H9 (cell line): ENCODE measurements around the gene EPHB3. TPM values are rescaled to one million over a fixed set of nuclear protein-coding genes. Genes with fewer than 3 reads are reported as not detected.

Experiments used
- DNase-seq: peaks from one replicate; pipeline ENCODE4 v3.0.0-alpha.2; 2017
- H2AFZ ChIP-seq: one replicate; pipeline ENCODE4 v1.6.1; 2013; ENCODE audit warnings: mild to moderate bottlenecking, low read length, control low read depth, moderate library complexity
- H2AK5ac ChIP-seq: 2 replicates; pipeline ENCODE4 v1.6.1; 2013; ENCODE audit warnings: low read length, control low read depth, mixed read lengths; ENCODE audit not compliant: insufficient read length
- H2BK120ac ChIP-seq: one replicate; pipeline ENCODE4 v1.6.1; 2013; ENCODE audit warnings: low read depth, mild to moderate bottlenecking, low read length, control low read depth, inconsistent platforms; ENCODE audit not compliant: poor library complexity, severe bottlenecking
- H2BK12ac ChIP-seq: 2 replicates; pipeline ENCODE4 v1.6.1; 2013; ENCODE audit warnings: low read length, control low read depth, mixed read lengths, low read depth; ENCODE audit not compliant: insufficient read length
- H2BK15ac ChIP-seq: 2 replicates; pipeline ENCODE4 v1.6.1; 2013; ENCODE audit warnings: low read depth, low read length, control low read depth
- H2BK20ac ChIP-seq: one replicate; pipeline ENCODE4 v1.6.1; 2013; ENCODE audit warnings: low read depth, mild to moderate bottlenecking, low read length, control low read depth, inconsistent platforms; ENCODE audit not compliant: poor library complexity, severe bottlenecking
- H2BK5ac ChIP-seq: 2 replicates; pipeline ENCODE4 v1.6.1; 2013; ENCODE audit warnings: low read length, control low read depth, mixed read lengths; ENCODE audit not compliant: insufficient read length
- H3K14ac ChIP-seq: 2 replicates; pipeline ENCODE4 v1.6.1; 2013; ENCODE audit warnings: low read length, control low read depth; ENCODE audit not compliant: insufficient read depth
- H3K18ac ChIP-seq: 2 replicates; pipeline ENCODE4 v1.6.1; 2013; ENCODE audit warnings: low read depth, mild to moderate bottlenecking, mixed read lengths, low read length, control low read depth; ENCODE audit not compliant: insufficient read length
- H3K23ac ChIP-seq: 2 replicates; pipeline ENCODE4 v1.6.1; 2013; ENCODE audit warnings: low read length, control low read depth, mixed read lengths, low read depth; ENCODE audit not compliant: insufficient read length
- H3K23me2 ChIP-seq: 2 replicates; pipeline ENCODE4 v1.6.1; 2013; ENCODE audit warnings: low read depth, mild to moderate bottlenecking, mixed read lengths, low read length, control low read depth; ENCODE audit not compliant: insufficient read length, poor library complexity, severe bottlenecking
- H3K27ac ChIP-seq: 2 replicates; pipeline ENCODE4 v1.5.1; 2013; ENCODE audit warnings: low read length, control low read depth, mixed read lengths, low read depth; ENCODE audit not compliant: insufficient read length
- H3K27me3 ChIP-seq: 2 replicates; pipeline ENCODE4 v1.6.1; 2013; ENCODE audit warnings: low read length, control low read depth, inconsistent platforms; ENCODE audit not compliant: insufficient read depth
- H3K4ac ChIP-seq: 2 replicates; pipeline ENCODE4 v1.6.1; 2013; ENCODE audit warnings: low read depth, mild to moderate bottlenecking, control low read depth, inconsistent platforms, low read length, moderate library complexity
- H3K4me1 ChIP-seq: 2 replicates; pipeline ENCODE4 v1.6.1; 2013; ENCODE audit warnings: low read length, control low read depth, inconsistent platforms; ENCODE audit not compliant: insufficient read depth
- H3K4me2 ChIP-seq: 2 replicates; pipeline ENCODE4 v1.6.1; 2013; ENCODE audit warnings: low read length, control low read depth, mixed read lengths; ENCODE audit not compliant: insufficient read length, insufficient read depth
- H3K56ac ChIP-seq: 2 replicates; pipeline ENCODE4 v1.6.1; 2013; ENCODE audit warnings: low read depth, mild to moderate bottlenecking, mixed read lengths, low read length, control low read depth; ENCODE audit not compliant: insufficient read length
- H3K79me1 ChIP-seq: 2 replicates; pipeline ENCODE4 v1.6.1; 2013; ENCODE audit warnings: low read depth, mild to moderate bottlenecking, moderate library complexity, low read length, control low read depth, inconsistent platforms; ENCODE audit not compliant: insufficient read depth, poor library complexity, severe bottlenecking
- H3K79me2 ChIP-seq: 2 replicates; pipeline ENCODE4 v1.6.1; 2013; ENCODE audit warnings: low read length, control low read depth, inconsistent platforms; ENCODE audit not compliant: insufficient read depth
- H3K9ac ChIP-seq: 2 replicates; pipeline ENCODE4 v1.6.1; 2013; ENCODE audit warnings: low read length, control low read depth, mixed read lengths; ENCODE audit not compliant: insufficient read length; ENCODE audit errors: extremely low read depth
- H3K9me3 ChIP-seq: one replicate; pipeline ENCODE4 v1.6.1; 2013; ENCODE audit warnings: low read depth, low read length, inconsistent platforms; ENCODE audit not compliant: control insufficient read depth
- H3T11ph ChIP-seq: one replicate; pipeline ENCODE4 v1.6.1; 2013; ENCODE audit warnings: mild to moderate bottlenecking, low read length, control low read depth, inconsistent platforms
- H4K20me1 ChIP-seq: one replicate; pipeline ENCODE4 v1.6.1; 2013; ENCODE audit not compliant: control insufficient read depth, insufficient read length, insufficient read depth
- H4K5ac ChIP-seq: 2 replicates; pipeline ENCODE4 v1.6.1; 2013; ENCODE audit warnings: low read depth, mild to moderate bottlenecking, mixed read lengths, low read length, control low read depth; ENCODE audit not compliant: insufficient read length
- H4K8ac ChIP-seq: replicated peaks from 2 replicates; pipeline ENCODE4 v1.6.1; 2013; ENCODE audit warnings: low read length, control low read depth, mixed read lengths, low read depth; ENCODE audit not compliant: insufficient read length
- H4K91ac ChIP-seq: 2 replicates; pipeline ENCODE4 v1.6.1; 2013; ENCODE audit warnings: low read depth, mild to moderate bottlenecking, moderate library complexity, mixed read lengths, low read length, control low read depth; ENCODE audit not compliant: insufficient read length
- H3K27ac Mint-ChIP-seq, 3 experiments: 2 replicates in 2 of 3; 3 replicates in 1 of 3; pipeline ENCODE4 v1.8.0; 2020 to 2021; ENCODE audit warnings: mixed read lengths in 3 of 3, mild to moderate bottlenecking in 1 of 3, moderate library complexity in 1 of 3
- H3K27me3 Mint-ChIP-seq: 2 replicates; pipeline ENCODE4 v1.8.0; 2021; ENCODE audit warnings: low read depth, mild to moderate bottlenecking, moderate library complexity, mixed read lengths
- H3K36me3 Mint-ChIP-seq, 3 experiments: 2 replicates in 2 of 3; 3 replicates in 1 of 3; pipeline ENCODE4 v1.8.0; 2020 to 2021; ENCODE audit warnings: low read depth in 3 of 3, mixed read lengths in 3 of 3; ENCODE audit not compliant: insufficient read depth in 1 of 3
- H3K4me1 Mint-ChIP-seq, 2 experiments: 2 replicates each; pipeline ENCODE4 v1.8.0; 2020; ENCODE audit warnings: mixed read lengths in 2 of 2
- H3K4me3 Mint-ChIP-seq, 2 experiments: 2 replicates in 1 of 2; 3 replicates in 1 of 2; pipeline ENCODE4 v1.8.0; 2020 to 2021; ENCODE audit warnings: mild to moderate bottlenecking in 2 of 2, mixed read lengths in 2 of 2, moderate library complexity in 1 of 2
- H3K9me3 Mint-ChIP-seq, 2 experiments: 2 replicates in 1 of 2; 3 replicates in 1 of 2; pipeline ENCODE4 v1.8.0; 2020; ENCODE audit warnings: mild to moderate bottlenecking in 2 of 2, mixed read lengths in 2 of 2, moderate library complexity in 1 of 2
- CTCF ChIP-seq: fragments of 200-600 bp; sonication (generic); conservative IDR thresholded peaks from 3 replicates; pipeline ENCODE4 v1.8.0; 2021; ENCODE audit warnings: antibody characterized with exemption, mild to moderate bottlenecking
- total RNA-seq: library from RNA; stranded (reverse); gene quantifications from 2 replicates; pipeline ENCODE4 v1.2.1, GENCODE V29; 2021

The EPHB3 gene
- total RNA-seq, 1 experiment from 2014 or later = 1.0 TPM

DNA sequence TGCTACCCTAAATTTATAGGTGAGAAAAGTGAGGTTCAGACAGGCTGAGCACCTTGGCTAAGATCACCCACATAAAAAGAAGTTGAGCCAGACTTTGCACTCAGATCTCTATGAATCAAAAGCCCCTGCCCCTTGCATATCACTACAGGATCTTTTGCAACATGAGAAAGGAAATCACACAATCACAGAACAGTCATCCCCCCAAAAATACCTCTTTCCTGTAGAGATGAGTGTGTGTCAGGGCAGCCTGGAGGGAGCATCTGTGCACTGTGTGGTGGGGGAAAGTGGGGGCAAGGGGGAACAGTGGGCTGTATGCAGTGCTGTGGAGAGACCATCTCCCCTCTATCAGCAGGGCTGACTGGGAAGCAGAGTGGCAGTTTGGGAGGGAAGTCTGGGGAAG lies 46.6 kb downstream of the EPHB3 start:
- Mint-ChIP-seq H3K9me3 (no peaks in the 10 kb centered on the region; a peak in 1 of 5 replicates), H3K4me3 (no peak overlapping the region), H3K27ac (no peak overlapping the region), H3K36me3 (no peaks in the 10 kb centered on the region; a peak in 1 of 7 replicates), H3K4me1 (peaks cover 17 to 23% of the 10 kb centered on the region in 2 experiments), H3K27me3 (peaks cover 94% of the 10 kb centered on the region)
- Histone ChIP-seq H3K14ac (no peak overlapping the region), H3K18ac (no peak overlapping the region), H3K79me1 (no peaks in the 10 kb centered on the region), H4K8ac (no peak overlapping the region), H3K9me3 (no peaks in the 10 kb centered on the region), H3K27ac (no peak overlapping the region), H2BK5ac (no peak overlapping the region), H3K4me1 (peaks cover under 1% of the 10 kb centered on the region; the same call in 1 of the 2 replicates), H2BK120ac (no peak overlapping the region), H3K23me2 (peaks cover 8% of the 10 kb centered on the region), H2AK5ac (no peak overlapping the region), H4K91ac (no peak overlapping the region), H3K4me2 (no peak overlapping the region), H4K20me1 (no peaks in the 10 kb centered on the region), H2AFZ (no peak overlapping the region), H3K79me2 (no peaks in the 10 kb centered on the region), H3K9ac (no peak overlapping the region), H3K23ac (no peak overlapping the region), H3K27me3 (peaks cover 33% of the 10 kb centered on the region; the same call in 1 of the 2 replicates), H3T11ph (no peak overlapping the region), H2BK15ac (no peak overlapping the region), H3K4ac (no peak overlapping the region), H2BK12ac (no peak overlapping the region), H3K56ac (no peak overlapping the region), H2BK20ac (no peak overlapping the region), H4K5ac (no peak overlapping the region)
- TF ChIP-seq CTCF = no peak
- no peak for DNase-seq
